GM12872 (cell line): ENCODE data around the gene TNKS1BP1.

Source experiments
- TF ChIP-seq, protein P1 (sequence below): IDR thresholded peaks from 3 replicates; pipeline ENCODE4 v1.5.1; 2011; ENCODE audit warnings: low read depth, mild to moderate bottlenecking, low read length, moderate library complexity; ENCODE audit not compliant: insufficient read depth

TNKS1BP1 gene

DNA sequence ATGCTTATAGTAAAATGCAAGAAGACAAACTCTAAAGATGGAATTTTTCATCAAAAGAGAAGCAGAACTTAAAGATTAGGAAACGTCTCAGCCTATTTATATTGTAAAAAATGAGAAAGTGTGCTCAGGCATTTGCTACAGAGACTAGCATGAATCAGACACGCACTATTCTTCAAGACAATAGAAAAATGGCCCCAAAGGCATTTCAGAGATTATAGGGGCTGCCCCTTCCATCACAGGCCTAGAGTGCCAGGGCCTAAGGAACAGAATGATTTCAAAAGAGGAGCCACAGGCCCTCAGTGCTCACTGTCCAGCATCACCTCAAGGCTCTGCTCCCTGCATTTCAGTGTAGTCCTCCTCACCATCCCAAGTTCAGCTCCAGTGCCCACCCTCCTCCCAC lies 27.5 kb downstream of the TNKS1BP1 start:
- TF ChIP-seq, protein P1, sequence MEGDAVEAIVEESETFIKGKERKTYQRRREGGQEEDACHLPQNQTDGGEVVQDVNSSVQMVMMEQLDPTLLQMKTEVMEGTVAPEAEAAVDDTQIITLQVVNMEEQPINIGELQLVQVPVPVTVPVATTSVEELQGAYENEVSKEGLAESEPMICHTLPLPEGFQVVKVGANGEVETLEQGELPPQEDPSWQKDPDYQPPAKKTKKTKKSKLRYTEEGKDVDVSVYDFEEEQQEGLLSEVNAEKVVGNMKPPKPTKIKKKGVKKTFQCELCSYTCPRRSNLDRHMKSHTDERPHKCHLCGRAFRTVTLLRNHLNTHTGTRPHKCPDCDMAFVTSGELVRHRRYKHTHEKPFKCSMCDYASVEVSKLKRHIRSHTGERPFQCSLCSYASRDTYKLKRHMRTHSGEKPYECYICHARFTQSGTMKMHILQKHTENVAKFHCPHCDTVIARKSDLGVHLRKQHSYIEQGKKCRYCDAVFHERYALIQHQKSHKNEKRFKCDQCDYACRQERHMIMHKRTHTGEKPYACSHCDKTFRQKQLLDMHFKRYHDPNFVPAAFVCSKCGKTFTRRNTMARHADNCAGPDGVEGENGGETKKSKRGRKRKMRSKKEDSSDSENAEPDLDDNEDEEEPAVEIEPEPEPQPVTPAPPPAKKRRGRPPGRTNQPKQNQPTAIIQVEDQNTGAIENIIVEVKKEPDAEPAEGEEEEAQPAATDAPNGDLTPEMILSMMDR, result no peak

- TF ChIP-seq, protein P1, result no peak
Measured at GRCh38 chr11:57294225-57295131, 30.3 kb downstream of the TNKS1BP1 start.

GRCh38 chr11:57290288-57290687 lies 34.5 kb downstream of the TNKS1BP1 start:
- TF ChIP-seq, protein P1, result no peak

DNA sequence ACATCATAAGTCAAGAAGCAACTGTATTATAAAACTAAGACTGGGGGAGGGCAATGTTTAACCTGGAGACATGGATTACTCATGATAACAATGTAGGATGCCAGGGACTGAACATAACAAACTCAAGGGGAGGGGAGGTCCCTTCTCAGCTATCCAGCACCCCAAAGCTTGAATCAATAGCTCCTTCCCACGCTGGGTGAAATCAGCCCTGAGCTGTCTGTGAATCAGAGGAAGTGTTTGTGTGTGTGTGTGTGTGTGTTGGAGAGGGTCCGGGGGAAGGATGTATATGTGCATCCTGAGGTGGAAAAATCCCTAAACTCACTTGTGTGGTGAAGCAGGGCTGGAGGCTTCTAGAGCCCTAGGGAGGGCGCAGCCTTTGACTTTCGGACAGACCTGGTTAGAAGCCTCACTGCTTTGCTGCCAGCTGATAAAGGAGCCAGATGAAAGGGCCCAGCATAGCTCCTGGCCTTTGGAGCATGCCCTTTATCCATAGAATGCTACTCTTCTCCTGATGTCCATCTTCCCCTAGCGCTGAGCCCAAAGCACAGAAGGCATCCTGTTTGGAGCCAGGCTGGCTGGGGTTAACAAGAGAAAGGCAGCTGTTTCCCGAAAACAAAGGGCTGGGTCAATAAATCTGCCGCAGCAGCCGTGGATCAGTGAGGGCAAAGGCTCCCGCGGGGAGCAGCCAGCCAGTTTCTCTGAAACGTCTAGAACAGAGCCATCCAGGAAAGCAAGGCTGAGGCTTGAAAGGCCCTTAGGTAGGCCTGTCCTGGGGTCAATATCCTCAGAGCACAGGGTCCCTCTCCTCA lies 35.8 kb downstream of the TNKS1BP1 start:
- TF ChIP-seq, protein P1, result no peak

GRCh38 chr11:57287884-57288283 lies 36.9 kb downstream of the TNKS1BP1 start:
- TF ChIP-seq, protein P1, result no peak

GRCh38 chr11:57283231-57283990 lies 41.3 kb downstream of the TNKS1BP1 start:
- TF ChIP-seq, protein P1, result no peak

- TF ChIP-seq, protein P1, result no peak
Measured at GRCh38 chr11:57279116-57279515, 45.6 kb downstream of the TNKS1BP1 start.
